NCI-H187 (cell line): Measurements from ENCODE around the gene ARHGAP15.

Source experiments
- DNase-seq, 2 experiments: peaks; one replicate each; lab custom pipeline; 2025; lab: John Stamatoyannopoulos, UW

Gene ARHGAP15

DNA sequence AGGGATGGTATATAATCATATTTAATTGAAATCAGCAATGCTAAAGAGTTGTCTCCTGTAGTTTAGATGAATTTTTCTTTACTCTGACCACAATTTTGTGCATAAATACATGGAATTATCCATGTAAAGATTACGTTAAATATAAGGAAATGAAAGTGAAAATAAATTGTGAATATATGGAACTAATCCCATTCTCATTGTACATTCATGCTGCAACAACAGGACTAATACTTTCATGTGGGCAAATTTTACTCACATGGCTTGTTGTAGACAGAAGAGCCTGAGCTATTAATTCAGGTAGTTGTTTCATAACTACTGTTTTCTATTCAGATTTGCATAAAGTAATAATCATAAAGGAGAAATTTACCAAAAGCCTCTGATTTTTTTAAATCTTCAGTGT is 357.8 kb downstream of the ARHGAP15 start:
- no peak for DNase-seq

DNA sequence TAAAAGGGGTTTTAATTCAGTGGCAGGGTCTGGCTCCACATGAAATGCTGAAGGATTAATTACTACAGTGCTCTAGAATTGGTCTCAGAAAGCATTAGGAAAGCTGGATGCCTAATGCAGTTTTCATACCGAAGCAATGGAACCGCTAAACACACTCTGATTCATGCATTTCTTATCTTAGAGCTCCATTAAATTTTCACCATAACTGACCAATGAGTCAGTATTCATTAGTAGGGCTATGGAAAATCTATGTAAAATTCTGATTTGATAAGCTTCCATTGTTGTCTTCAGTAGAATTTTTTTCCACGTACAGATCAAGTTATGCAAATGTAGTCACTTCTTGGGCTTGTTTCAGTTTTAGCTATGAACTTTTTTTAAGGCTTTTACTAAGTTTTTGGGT is 359.9 kb downstream of the ARHGAP15 start:
- DNase-seq: no peak

DNA sequence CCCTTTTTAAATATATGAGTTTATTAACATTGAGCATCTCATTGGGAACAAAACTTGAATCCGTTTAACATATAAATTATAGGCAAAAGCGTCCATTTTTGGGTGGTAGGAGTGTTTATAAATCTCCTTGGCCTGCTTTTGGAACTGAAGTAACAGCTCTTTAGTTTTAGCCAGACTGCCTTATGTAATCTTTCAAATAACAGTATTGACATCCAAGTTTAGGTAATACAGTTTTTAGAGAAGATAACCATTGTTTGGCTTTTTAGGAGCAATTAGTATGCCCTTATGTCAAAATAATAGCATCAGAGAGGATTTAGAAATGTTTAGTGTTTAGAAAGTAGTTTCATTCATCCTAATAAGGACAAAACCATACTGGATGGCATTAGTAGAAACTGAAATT is 361.9 kb downstream of the ARHGAP15 start:
- DNase-seq: no peak

DNA sequence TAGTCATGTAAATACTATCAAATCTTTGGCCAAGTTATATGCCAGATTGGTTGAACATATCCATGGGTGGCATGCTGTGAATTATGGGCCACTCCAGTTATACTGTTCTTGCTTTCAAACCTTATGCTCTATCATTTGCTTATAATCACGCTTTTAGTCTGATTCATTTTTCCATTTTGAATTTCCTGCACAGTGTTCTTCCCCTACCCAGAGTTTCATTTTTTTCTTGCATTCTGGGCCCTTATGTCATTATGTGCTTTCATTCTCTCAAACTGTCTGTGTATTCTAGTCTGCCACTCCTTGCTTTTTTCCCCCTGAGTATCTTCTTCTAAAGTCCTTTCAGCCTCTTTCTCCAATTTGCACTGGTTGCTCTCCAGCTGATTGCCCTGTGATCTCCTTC is 364.1 kb downstream of the ARHGAP15 start:
- no peak for DNase-seq

DNA sequence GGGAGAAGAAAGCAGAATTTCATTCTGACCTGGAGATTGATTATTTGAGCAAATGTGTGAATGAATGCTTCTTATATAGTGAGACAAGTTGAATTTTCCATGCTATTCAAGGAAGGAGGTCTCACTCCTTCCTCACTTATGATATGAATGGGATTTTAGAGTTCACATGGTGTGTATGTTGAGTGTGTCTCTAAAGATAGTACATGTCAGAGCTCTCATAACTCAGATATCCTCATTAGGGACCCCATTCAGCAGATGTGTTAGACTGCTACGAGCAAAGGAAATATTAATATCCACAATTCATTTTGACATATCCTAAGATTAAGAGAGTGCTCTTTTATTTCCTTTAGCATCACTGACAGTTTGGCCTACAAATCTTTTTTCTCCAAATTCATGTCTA is 368.5 kb downstream of the ARHGAP15 start:
- no peak for DNase-seq

DNA sequence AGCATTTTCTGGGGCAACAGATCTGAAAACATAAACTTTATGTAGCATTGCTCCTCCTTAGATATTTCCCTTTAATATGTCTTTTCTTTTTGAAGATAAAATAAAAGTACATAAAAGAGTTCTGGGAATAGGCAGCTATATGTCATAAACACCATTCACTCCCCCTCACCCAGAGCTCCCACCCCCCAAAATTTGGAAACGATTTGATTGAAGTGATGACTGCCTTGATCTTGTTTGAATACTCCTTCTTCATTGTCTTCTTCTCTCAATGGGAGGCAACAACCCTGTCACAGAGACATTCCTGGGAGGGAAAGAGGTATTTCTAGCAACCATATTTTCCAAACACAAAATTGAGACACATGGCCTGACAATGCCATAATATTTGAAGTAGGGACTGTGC is 369.3 kb downstream of the ARHGAP15 start:
- DNase-seq: no peak

DNA sequence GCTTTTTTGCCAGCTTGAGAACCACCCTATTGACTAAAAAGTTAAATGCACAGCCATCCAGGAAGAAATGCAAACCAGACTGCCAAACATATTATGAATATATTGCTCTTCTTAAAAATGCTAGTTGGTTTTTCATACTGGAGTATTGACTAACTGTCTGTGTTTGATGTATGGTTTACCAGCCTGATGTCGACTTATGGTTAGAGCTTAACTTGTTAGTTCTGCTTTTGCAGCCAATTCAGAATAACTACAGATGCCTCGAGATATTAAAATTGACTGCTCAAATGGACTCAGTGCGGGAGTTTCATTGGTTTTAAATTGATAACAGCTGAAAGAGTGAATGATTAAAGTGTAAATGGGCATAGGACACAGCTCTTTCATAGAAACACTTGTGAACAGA is 369.8 kb downstream of the ARHGAP15 start:
- DNase-seq: no peak

DNA sequence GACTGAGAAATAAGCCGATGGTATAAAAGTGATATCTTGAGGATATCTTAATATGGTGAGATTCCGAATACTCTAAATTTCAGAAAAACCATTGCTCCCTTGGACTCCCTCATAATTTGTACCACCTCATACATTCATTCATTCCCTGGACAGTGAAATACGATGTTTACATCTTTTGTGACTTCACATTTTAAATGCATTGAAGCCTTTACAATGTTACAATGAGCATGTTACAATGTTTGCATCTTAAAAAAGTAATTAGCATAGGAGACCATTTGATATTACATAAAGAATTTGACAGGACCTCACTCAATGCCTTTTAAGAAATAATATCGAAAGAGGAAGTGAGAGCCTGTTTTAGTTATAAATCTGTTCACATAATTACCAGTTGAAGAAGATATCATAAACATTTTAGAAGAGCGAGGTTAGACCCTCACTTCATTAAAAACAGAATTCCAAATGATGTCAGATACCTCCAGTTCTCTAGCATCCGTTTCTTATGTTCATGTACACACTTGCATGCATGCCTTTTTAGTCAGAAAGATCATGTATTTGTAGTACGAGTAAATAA is 372.0 kb downstream of the ARHGAP15 start:
- DNase-seq: no peak

DNA sequence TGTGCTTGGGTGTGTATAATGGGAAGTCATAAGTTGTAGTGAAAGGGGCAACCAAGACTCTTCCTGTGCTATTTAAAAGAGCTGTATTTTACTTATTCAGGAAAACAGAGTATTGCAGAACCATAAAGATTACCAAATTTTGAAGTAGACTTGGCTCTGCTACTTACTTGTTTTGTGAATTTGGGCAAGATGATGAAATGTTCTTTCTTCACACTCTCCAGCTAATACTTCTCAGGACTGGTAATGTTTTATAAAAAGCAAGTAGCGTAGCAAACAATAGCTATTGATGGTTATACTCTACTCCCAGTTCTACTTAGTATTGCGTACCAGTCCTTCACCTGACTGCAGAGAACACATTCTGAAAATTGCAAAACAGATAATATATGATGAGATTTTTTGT is 374.1 kb downstream of the ARHGAP15 start:
- DNase-seq: no peak

DNA sequence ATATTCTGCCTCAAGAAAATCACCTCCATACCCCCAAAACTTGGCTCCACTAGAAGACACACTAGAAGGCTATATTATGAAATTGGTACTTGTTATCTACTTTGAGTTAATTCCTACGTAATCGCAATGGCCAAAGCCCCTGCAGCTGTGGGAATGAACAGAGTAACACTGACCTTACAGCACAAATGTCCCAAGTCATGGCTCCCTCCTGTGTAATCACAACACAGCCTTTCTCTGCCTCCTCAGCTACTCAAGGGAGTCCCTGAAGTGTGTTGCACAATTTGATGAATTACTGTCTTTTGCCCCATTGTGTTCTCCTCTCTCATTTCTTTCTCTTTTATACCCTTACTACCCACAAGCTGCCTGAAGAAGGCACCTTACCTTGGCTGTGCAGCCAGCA is 375.2 kb downstream of the ARHGAP15 start:
- no peak for DNase-seq

DNA sequence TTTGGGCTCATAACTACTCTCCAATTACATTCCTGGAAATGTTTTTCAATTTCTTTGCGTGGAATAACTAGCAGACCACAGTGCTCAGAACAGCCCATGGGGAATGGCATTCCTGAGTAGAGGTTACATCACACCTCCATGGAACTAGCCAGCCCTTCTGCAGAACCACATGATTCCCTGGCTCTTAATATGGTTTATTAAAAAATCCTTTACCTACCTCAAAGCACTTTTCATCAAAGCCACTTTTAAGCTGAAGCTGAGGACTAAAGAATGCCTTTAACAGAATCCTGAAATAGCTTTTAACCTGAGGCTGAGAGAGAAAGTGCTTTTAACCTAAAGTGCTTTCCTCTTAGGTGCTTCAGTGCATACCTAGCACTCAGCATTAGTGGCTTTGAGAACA is 376.3 kb downstream of the ARHGAP15 start:
- DNase-seq: peak; percentile 22 to 35

DNA sequence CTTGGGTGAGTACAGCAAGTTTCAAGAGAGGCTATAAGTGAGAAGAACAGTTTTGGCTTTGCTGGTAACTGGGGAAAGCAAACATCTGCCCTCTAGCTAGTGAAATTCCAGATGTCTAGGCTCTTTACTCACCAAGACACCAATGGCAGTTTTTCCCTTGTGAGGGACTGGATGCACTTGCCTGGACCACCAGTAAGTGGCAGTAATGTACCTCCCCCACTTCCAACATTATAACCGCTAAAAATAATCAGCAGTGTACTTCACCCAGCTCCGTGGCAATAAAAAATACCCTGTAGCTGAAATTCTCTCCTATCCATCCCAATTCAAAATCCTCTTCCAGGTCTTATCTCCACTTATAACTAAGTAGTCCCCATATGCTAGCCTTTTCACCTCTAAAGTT is 383.9 kb downstream of the ARHGAP15 start:
- no peak for DNase-seq

DNA sequence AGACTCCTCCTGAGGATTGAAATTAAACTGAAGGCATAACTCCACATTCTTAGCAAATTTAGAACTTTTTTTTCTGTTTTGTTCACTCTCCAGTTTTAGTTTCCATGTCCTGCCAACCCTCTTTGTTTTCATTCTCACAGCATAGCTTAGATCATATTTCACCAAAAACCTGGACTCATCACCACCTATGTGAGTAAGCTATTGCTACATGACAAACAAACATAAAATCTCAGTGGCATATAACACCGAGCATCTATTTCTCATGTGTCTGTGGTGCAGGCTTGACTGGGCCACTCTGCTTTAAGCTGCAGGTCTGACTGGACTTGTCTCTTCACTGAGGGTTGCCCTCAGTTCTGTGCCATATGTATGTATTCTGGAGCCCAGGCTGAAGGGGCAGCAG is 385.2 kb downstream of the ARHGAP15 start:
- DNase-seq: no peak

DNA sequence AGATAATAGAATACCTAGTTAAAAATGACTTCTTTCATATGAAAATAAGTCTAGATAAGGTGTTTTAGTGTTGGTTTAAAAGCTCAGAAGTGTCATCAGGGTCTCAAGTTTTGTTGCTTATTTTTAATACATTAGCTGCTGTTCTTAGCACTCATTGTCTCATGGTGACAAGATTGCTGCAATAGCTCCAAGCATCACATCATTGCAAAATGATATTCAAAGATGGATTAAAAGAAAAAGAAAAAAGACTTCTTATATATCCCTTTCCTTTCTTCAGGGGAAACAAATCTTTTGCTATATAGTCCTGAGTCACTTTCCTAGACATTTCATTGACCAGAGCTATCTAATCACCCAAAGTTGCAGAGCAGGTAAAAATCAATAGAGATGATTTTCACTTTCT is 386.1 kb downstream of the ARHGAP15 start:
- DNase-seq: no peak

DNA sequence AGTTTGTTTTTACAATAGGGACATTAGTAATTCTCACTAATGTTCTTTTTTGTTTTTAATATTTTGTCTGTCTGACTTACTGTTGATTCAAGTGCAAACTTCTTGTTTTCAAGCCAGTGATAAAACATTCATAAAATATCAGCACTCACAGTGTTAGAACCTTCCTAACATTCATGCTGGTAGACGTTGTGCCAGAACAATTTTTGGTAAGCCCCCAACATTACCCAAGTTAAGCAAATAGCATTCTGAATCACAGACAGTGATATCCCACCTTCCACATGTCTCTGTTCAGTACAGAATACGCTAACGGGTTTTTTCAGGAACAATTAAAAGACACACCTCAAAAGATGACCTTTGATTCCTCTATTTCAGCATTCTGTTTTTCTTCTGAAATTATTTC is 390.3 kb downstream of the ARHGAP15 start:
- DNase-seq: no peak

DNA sequence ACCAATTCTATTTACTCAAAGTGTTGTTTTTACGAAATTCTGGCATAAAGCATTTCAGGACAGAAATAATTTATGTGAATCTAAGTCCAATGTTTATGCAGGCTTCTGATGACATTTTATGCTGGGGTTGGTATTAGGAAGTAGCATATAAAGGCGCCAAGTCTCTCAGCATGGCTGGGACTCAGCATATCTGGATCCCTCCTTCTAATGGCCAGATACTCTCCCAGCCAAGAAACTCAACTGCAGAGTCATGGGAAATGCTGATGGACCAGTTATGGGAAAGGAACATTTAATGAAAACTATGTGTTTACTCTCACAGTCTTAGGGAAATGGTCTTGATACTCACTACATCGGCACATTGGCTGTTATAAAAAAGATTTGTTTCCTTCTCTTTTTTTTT is 392.2 kb downstream of the ARHGAP15 start:
- no peak for DNase-seq

DNA sequence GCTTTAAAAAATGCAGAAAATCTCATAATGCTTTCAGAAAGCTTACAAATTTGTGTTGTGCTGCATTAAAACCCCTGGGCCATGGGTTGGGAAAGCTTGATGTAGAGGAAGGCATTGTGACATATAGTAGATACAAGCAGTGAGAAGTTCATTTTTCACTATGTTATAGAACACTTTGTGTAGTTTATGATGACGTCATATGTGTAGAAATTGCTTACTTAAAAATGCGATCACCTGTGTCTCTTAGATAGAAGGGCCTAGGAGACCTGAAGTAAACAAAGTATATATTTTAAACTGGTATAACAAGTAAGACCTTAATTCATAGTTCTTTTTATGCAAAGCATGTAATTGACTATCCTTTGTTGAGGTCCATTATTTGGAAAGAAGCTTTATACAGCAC is 393.5 kb downstream of the ARHGAP15 start:
- DNase-seq: no peak

DNA sequence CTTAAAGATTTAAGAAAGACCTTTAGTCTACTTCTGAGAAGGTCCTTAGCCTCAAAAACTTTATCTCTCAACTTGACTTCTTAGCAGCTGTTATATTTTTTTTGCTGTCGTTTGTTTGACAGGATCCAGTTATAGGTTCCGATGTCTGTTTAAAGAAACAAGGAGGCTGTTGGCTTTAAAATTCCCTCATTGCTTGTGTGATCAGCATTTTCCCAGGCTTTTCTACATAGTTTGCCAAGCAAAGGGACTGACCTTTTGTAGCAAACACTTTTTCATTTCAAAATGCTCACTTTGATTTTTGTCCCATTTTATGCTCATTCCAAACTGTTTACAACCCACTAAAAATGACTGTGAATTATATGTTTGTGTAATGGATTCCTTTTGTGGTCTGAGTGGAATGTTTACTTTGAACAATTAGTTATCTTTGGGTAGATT is 394.9 kb downstream of the ARHGAP15 start:
- no peak for DNase-seq

DNA sequence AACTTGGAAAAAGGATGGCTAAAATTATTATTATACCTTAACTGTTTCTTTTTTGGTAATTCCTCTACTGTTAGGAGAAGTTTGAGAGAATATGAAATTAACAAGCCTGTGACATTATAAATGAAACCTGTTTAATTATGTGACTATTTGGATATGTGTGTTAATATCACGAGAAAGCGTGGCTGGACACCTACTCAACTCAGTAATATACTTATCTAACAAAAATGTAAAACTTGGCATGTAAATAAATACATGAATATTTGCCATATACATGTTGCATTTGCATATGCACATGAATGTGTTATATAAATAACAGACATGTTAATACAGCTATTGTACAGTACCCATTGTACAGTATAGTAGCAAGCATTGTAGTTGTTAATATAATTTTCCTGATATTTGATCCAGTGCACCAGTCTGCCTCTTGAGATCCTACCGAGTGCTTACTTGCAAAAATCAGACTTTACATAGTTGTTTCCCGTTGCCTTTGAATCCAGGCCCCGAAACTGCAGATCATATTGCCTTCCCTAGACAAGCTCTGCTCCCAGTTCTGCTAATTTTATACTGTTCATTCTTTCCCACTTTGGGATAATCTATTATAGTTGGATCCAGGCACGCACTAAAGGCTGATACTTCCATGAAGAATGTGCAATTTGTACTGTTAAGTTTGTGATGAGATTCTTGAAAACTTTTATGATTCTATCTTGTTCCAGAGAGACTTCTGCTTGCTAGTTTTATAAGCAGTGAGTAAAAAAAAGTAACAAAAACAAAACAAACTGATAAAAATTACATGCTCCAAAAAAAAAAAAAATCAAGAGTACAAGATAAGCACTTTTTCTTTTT is 395.6 kb downstream of the ARHGAP15 start:
- no peak for DNase-seq

DNA sequence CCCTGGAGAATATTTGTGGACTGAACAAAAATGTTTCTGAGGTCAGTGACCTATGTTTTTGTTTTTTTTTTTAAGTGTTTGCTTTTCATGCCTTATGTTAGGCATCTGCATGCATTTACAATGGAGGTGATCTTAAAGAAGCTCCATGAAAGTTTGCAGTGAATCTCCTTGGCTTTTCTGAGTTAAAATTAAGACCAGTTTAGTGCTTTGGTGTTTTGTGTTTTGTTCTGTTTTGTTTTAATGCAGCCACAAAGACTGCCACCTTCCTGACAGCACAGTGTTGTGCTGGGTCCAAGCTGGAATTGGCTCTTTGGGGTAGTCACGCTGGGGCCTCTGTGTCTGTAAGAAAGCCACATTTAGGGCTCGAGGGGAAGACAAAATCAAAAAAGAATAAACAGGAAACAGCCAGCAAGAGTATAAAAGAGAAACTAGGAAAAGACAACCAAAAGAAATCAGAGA is 396.2 kb downstream of the ARHGAP15 start:
- no peak for DNase-seq

DNA sequence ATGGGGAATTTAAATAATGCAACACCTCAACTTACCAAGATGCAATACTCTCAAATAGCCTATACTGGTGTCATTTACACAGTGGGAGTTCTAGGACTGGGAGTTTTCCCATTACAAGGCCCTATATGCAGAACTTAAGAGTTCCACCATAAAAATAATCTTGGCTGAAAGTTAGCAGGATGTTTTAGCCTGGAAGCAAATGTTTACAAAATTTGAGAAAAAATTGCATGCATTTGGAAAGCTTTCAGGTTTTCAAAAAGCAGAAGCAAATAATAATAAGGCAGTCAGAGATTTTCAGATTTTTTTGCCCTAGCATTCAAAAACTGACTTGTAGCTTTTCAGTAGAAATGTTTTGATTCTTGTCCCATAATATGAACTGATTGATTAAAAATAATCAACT is 397.3 kb downstream of the ARHGAP15 start:
- no peak for DNase-seq

DNA sequence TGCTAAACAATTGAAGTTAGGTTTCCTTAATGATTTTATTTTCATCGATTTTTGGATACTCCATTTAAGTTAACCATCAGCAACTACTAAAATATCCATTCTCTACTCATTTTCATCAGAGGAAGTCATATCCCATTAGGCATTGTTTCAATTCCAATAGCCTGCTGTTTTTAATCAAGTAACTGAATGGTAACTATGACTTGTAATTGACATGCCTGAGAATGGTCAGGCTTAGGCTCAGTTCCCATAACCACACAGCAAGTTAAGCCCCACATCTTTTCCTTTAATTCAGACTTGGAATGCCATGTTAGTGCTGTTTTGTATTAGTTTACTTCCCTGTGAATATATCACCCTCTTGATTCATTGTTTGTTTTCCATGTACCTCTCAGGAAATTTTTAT is 398.8 kb downstream of the ARHGAP15 start:
- no peak for DNase-seq

DNA sequence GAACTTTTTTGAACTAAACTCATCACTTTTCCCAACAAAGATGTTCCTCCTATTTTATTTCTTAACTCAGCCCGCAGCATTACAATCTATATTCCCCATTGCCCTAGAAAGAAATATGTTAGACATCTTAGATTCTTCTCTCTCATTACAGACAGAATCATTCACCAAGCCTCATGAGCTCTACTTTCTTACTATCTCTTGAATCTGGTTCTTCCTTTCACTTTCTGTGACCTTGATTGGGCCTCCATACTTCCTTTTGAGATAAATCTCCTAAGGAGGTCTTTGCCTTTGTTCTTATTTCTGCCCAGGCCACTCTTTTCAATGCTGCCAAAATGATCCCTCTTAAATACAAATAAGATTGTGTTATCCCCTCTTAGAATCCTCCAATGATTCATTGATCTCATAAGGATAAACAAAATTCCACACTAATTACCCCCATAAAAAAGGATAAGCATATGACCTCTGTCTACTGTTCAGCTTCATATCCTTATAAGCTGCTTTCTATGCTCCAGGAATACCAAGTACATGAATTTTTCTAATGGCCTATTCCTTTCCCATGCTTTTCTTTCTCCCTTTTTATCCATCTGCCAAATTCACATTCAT is 400.0 kb downstream of the ARHGAP15 start:
- no peak for DNase-seq
